Measurements from ENCODE around the gene GMCL1. TPM values are rescaled to one million over a fixed set of nuclear protein-coding genes. Genes with fewer than 3 reads are reported as not detected.

GMCL1 gene
- total and polyA plus RNA-seq, 2 experiments from 2014 or later = 27.0 to 27.3 TPM

GRCh38 chr2:69907216-69907615, 77.8 kb downstream of the GMCL1 start:
- DNase-seq (ENCODE audit: low spot score) = no peak
- H3K9me3 Mint-ChIP-seq = no peaks in the 10 kb centered on the region
- H3K27me3 ChIP-seq (ENCODE audit: insufficient read depth) = no peaks in the 10 kb centered on the region
- H3K27ac Mint-ChIP-seq = no peak overlapping the region
- H3K36me3 Mint-ChIP-seq (ENCODE audit: low read depth) = peaks cover 21% of the 10 kb centered on the region
- H3K4me3 Mint-ChIP-seq = no peak overlapping the region
- H3K4me1 ChIP-seq (ENCODE audit: insufficient read depth) = no peaks in the 10 kb centered on the region
- TF ChIP-seq EZH2phosphoT487 (IDR thresholded peaks at IDR 0.05; ENCODE audit: unreplicated experiment) (no peak), POLR2AphosphoS5 (IDR thresholded peaks at IDR 0.05; ENCODE audit: low read depth) (no peak), ZNF331 (CRISPR knock-in tag; IDR thresholded peaks at IDR 0.05; ENCODE audit: low read depth) (no peak), JUNB (IDR thresholded peaks at IDR 0.05; ENCODE audit: unreplicated experiment) (no peak), CTCF (conservative IDR thresholded peaks at IDR 0.05; ENCODE audit: low read depth in 2 of 2) (no peak), NANOG (IDR thresholded peaks at IDR 0.05; ENCODE audit: borderline replicate concordance) (no peak), ZNF114 (CRISPR knock-in tag; IDR thresholded peaks at IDR 0.05) (no peak)
- H3K4me3 ChIP-seq = no peak overlapping the region
- H3F3A ChIP-seq (replicated peaks; ENCODE audit: low read depth) = no peaks in the 10 kb centered on the region
- H3K36me3 ChIP-seq (ENCODE audit: insufficient read depth) = peaks cover 17% of the 10 kb centered on the region; the same call in 1 of the 2 replicates
- H3K79me2 ChIP-seq (replicated peaks; ENCODE audit: insufficient read depth) = no peaks in the 10 kb centered on the region
- no peak overlapping the region for H2AFZ ChIP-seq
- no peak overlapping the region for H3K27ac ChIP-seq (ENCODE audit: low read depth)
- ATAC-seq = no peak
- H4K20me1 ChIP-seq (replicated peaks; ENCODE audit: insufficient read depth) = no peaks in the 10 kb centered on the region
- no peak overlapping the region for H3K4me2 ChIP-seq
- H3K9me2 ChIP-seq (ENCODE audit: insufficient read depth) = no peaks in the 10 kb centered on the region
- H3K27me3 Mint-ChIP-seq (ENCODE audit: insufficient read depth, low read depth, poor library complexity) = peaks cover 1% of the 10 kb centered on the region
- no peaks in the 10 kb centered on the region for H3K4me1 Mint-ChIP-seq

- Mint-ChIP-seq H3K36me3 (ENCODE audit: low read depth) (peaks cover 10% of the 10 kb centered on the region; the same call in 1 of the 3 replicates), H3K4me3 (no peak overlapping the region), H3K9me3 (no peaks in the 10 kb centered on the region), H3K4me1 (0 out of 3 replicates have a peak, but pooled peaks cover 6% of the 10 kb centered on the region), H3K27me3 (ENCODE audit: insufficient read depth, low read depth, poor library complexity) (peaks cover 6% of the 10 kb centered on the region), H3K27ac (no peak overlapping the region)
- Histone ChIP-seq H3K27ac (ENCODE audit: low read depth) (no peak overlapping the region), H3F3A (replicated peaks; ENCODE audit: low read depth) (no peaks in the 10 kb centered on the region), H3K36me3 (ENCODE audit: insufficient read depth) (no peaks in the 10 kb centered on the region), H3K27me3 (ENCODE audit: insufficient read depth) (no peaks in the 10 kb centered on the region), H3K4me3 (no peak overlapping the region), H3K4me1 (ENCODE audit: insufficient read depth) (no peaks in the 10 kb centered on the region), H3K4me2 (no peak overlapping the region), H3K79me2 (replicated peaks; ENCODE audit: insufficient read depth) (no peaks in the 10 kb centered on the region), H3K9me2 (ENCODE audit: insufficient read depth) (no peaks in the 10 kb centered on the region), H2AFZ (no peak overlapping the region), H4K20me1 (replicated peaks; ENCODE audit: insufficient read depth) (no peaks in the 10 kb centered on the region)
- DNase-seq (ENCODE audit: low spot score) (peak; percentile 77), ATAC-seq (no peak)
- TF ChIP-seq CTCF (conservative IDR thresholded peaks at IDR 0.05; ENCODE audit: low read depth in 2 of 2) (peak; percentile 68 to 87), JUNB (IDR thresholded peaks at IDR 0.05; ENCODE audit: unreplicated experiment) (no peak)
Measured at GRCh38 chr2:69911985-69912563, 82.6 kb downstream of the GMCL1 start.

Measured in GM23338 (cell line).